A673 (cell line): Measurements from ENCODE around the gene LUZP2. TPM values are rescaled to one million over a fixed set of nuclear protein-coding genes. Genes with fewer than 3 reads are reported as not detected.

ENCODE experiments used
- BruUV-seq: library from RNA; stranded (reverse); fragments of 400-500 nt; replicated peaks from 2 replicates; lab custom pipeline; 2021; lab: Mats Ljungman, UMichigan
- CTCF ChIA-PET: fragments of 300-600 bp; sonication (Branson Sonifier 250); formaldehyde crosslinking; loops from one replicate; lab custom pipeline; 2022; ENCODE audit warnings: antibody characterized with exemption; lab: Charles Lee
- POLR2A ChIA-PET: fragments of 300-600 bp; sonication (Branson Sonifier 250); formaldehyde crosslinking; loops from one replicate; lab custom pipeline; 2022; ENCODE audit warnings: antibody characterized with exemption; ENCODE audit not compliant: low non-redundant PET; lab: Charles Lee
- DNase-seq: peaks from one replicate; pipeline ENCODE4 v3.0.0-alpha.2; 2015; ENCODE audit warnings: low spot score
- H3K27ac ChIP-seq: fragments of 200-600 bp; sonication (generic); 2 replicates; pipeline ENCODE4 v1.5.1; 2016; ENCODE audit warnings: mixed run types, low read depth, mild to moderate bottlenecking, mixed read lengths, antibody characterized with exemption, low read length; ENCODE audit not compliant: poor library complexity, severe bottlenecking
- H3K27me3 ChIP-seq: fragments of 200-600 bp; sonication (generic); replicated peaks from 2 replicates; pipeline ENCODE4 v1.6.1; 2017; ENCODE audit warnings: mixed run types, low read depth, mild to moderate bottlenecking, mixed read lengths, antibody characterized with exemption, low read length; ENCODE audit not compliant: insufficient read depth, poor library complexity
- H3K36me3 ChIP-seq: fragments of 200-600 bp; sonication (generic); 2 replicates; pipeline ENCODE4 v1.6.1; 2016; ENCODE audit warnings: mixed run types, mild to moderate bottlenecking, mixed read lengths, antibody characterized with exemption, low read length; ENCODE audit not compliant: insufficient read depth, poor library complexity, severe bottlenecking
- H3K4me1 ChIP-seq: fragments of 200-600 bp; sonication (generic); 2 replicates; pipeline ENCODE4 v1.6.1; 2017; ENCODE audit warnings: mixed run types, mild to moderate bottlenecking, mixed read lengths, antibody characterized with exemption, low read length; ENCODE audit not compliant: insufficient read depth, poor library complexity, severe bottlenecking
- H3K4me3 ChIP-seq: fragments of 200-600 bp; sonication (generic); 2 replicates; pipeline ENCODE4 v1.5.1; 2016; ENCODE audit warnings: low read depth, mixed run types, mild to moderate bottlenecking, mixed read lengths, low read length; ENCODE audit not compliant: poor library complexity, severe bottlenecking
- H3K9me3 ChIP-seq: fragments of 200-600 bp; sonication (generic); 2 replicates; pipeline ENCODE4 v1.6.1; 2016; ENCODE audit warnings: mixed run types, low read depth, mild to moderate bottlenecking, mixed read lengths, antibody characterized with exemption, low read length; ENCODE audit not compliant: poor library complexity, severe bottlenecking
- EZH2 ChIP-seq: fragments of 200-600 bp; sonication (generic); IDR thresholded peaks from 2 replicates; pipeline ENCODE4 v1.6.1; 2017; ENCODE audit warnings: borderline replicate concordance, low read depth, mild to moderate bottlenecking, mixed read lengths, antibody characterized with exemption, low read length; ENCODE audit not compliant: poor library complexity, severe bottlenecking
- intact Hi-C: fragments of 100-400 bp; cut with micrococcal nuclease; formaldehyde crosslinking; loops from one replicate; pipeline ENCODE4 v1.10.0; 2022; ENCODE audit not compliant: unreplicated experiment
- total RNA-seq: library from RNA; stranded (reverse); gene quantifications from 2 replicates; pipeline ENCODE4 v1.2.3, GENCODE V29; 2021
- TF ChIP-seq, protein P1 (sequence below): fragments of 300-800, 200-600 bp; sonication (generic); conservative IDR thresholded peaks from 2 replicates; pipeline ENCODE4 v1.5.1; 2017; ENCODE audit warnings: low read depth, mild to moderate bottlenecking, antibody characterized with exemption, low read length, moderate library complexity, mixed read lengths

The LUZP2 gene
- total RNA-seq, 1 experiment from 2014 or later: 0.15 TPM

DNA sequence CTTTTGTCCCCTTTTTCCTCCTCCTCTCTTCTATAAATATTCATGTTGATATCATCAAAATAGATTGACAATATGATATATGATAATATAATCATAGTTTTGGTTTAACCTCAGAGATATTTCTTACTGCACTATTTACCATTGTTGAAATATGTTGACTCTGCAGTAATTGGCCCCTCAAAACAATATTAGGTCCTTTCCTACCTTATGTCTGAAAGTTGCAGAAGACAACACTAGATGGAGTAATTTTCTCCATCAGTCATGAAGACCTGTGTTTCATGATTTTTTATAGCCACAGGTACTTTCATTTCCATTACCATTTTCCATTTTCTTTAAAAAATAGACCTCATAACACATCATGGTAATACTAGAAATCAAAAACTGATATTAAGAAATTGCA lies 284.4 kb downstream of the LUZP2 start:
- no peak for DNase-seq
- intact Hi-C loops: no loop called here
- TF ChIP-seq, protein P1, sequence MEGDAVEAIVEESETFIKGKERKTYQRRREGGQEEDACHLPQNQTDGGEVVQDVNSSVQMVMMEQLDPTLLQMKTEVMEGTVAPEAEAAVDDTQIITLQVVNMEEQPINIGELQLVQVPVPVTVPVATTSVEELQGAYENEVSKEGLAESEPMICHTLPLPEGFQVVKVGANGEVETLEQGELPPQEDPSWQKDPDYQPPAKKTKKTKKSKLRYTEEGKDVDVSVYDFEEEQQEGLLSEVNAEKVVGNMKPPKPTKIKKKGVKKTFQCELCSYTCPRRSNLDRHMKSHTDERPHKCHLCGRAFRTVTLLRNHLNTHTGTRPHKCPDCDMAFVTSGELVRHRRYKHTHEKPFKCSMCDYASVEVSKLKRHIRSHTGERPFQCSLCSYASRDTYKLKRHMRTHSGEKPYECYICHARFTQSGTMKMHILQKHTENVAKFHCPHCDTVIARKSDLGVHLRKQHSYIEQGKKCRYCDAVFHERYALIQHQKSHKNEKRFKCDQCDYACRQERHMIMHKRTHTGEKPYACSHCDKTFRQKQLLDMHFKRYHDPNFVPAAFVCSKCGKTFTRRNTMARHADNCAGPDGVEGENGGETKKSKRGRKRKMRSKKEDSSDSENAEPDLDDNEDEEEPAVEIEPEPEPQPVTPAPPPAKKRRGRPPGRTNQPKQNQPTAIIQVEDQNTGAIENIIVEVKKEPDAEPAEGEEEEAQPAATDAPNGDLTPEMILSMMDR: no peak
- H3K4me1 ChIP-seq: no peaks in the 10 kb centered on the region
- H3K27me3 ChIP-seq: no peaks in the 10 kb centered on the region
- H3K36me3 ChIP-seq: no peaks in the 10 kb centered on the region
- H3K27ac ChIP-seq: no peak overlapping the region
- ChIA-PET CTCF (no interaction called here), POLR2A (no interaction called here)
- H3K4me3 ChIP-seq: no peak overlapping the region
- no TSS peak for BruUV-seq
- no peaks in the 10 kb centered on the region for H3K9me3 ChIP-seq

DNA sequence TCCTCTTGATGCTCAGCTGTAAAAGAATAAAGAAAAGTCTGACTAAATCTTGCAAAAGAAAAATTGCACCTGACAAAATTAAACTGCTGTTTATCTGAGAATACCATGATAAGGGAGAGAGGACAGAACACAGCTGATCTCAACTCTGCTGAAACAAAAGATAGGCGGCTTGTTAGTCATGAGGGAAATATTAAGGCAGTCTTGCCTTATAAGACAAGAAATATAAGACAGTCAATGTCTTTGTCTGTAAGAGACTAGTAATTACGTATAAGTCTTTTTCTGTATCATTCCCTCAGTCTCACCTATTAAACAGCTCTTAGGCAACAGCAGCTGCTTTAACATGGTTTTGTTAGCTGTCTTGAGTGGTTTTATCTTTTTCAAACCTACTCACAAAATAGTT lies 296.6 kb downstream of the LUZP2 start:
- no TSS peak for BruUV-seq

DNA sequence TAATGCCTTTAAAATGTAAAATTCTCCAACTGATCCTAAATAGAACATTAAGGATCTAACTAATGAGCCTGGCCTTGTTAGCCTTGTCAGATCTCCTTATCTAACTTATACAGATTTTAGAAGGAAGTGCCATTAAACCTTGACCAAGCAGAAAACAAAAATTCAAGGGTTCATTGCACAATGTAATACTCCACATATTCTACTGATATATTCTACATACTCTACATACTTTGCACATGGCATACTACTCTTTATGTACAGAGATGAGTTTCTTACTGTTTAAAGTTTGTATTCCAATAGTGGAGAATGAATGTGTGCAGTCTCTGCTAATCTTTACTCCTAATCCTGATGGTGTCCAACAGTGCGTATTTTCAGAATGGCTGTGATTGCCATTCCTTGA lies 297.2 kb downstream of the LUZP2 start:
- CTCF ChIA-PET: no interaction called here
- intact Hi-C loops: no loop called here
- no peak overlapping the region for H3K4me3 ChIP-seq
- no peak for TF ChIP-seq EZH2
- TF ChIP-seq, protein P1: no peak
- no peak overlapping the region for H3K27ac ChIP-seq
- BruUV-seq: no TSS peak
- no peaks in the 10 kb centered on the region for H3K36me3 ChIP-seq
- H3K9me3 ChIP-seq: no peaks in the 10 kb centered on the region
- DNase-seq: no peak
- POLR2A ChIA-PET: no interaction called here
- no peaks in the 10 kb centered on the region for H3K27me3 ChIP-seq
- no peaks in the 10 kb centered on the region for H3K4me1 ChIP-seq

More for the DNA sequence above, 296.6 kb downstream of the LUZP2 start:
- Histone ChIP-seq H3K27me3 (no peaks in the 10 kb centered on the region), H3K36me3 (no peaks in the 10 kb centered on the region), H3K4me1 (no peaks in the 10 kb centered on the region), H3K27ac (no peak overlapping the region), H3K9me3 (no peaks in the 10 kb centered on the region), H3K4me3 (no peak overlapping the region)
- TF ChIP-seq EZH2: no peak
- TF ChIP-seq, protein P1: no peak
- POLR2A ChIA-PET: no interaction called here
- CTCF ChIA-PET: no interaction called here
- no peak for DNase-seq
- intact Hi-C loops: no loop called here
